ENCODE measurements around the gene SLC35E1.

DNA sequence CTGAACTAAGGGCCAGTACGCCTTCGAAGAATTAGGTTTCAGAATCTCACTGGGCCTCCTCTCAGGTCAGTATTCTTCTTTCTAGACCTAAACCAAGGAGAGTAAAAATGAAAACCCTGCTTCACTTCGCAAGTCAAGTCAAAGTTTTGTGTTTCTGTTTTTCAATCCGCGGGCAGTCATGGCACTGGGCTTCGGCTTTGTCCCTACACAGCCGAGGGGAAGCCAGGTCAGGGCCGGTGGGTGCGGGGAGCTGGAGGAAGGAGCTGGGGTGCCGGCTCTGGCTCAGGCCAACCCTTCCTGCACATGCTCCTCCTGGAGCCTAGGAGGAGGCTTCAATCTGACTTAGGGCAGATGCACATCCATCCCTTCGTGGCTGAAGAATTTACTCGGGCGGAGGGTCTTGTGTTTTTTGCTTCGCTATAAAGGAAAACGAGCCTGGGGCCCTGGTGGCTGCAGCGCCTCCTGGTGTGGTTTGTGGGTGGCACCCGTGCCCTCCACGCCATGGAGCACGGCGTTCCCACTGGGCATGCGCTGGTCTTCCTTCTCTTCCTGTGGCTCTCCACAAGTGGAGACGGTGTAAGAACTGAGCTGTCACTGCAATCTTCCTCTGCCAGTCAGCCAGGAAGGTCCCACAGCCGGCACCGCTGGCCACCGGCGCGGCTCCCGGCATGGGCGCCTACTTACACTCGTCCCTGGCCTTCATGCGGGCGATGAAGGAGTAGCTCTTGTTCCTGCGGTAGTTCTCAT lies 53.6 kb downstream of the SLC35E1 start:
- TF ChIP-seq, protein P1, sequence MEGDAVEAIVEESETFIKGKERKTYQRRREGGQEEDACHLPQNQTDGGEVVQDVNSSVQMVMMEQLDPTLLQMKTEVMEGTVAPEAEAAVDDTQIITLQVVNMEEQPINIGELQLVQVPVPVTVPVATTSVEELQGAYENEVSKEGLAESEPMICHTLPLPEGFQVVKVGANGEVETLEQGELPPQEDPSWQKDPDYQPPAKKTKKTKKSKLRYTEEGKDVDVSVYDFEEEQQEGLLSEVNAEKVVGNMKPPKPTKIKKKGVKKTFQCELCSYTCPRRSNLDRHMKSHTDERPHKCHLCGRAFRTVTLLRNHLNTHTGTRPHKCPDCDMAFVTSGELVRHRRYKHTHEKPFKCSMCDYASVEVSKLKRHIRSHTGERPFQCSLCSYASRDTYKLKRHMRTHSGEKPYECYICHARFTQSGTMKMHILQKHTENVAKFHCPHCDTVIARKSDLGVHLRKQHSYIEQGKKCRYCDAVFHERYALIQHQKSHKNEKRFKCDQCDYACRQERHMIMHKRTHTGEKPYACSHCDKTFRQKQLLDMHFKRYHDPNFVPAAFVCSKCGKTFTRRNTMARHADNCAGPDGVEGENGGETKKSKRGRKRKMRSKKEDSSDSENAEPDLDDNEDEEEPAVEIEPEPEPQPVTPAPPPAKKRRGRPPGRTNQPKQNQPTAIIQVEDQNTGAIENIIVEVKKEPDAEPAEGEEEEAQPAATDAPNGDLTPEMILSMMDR (CRISPR knock-in tag; IDR thresholded peaks at IDR 0.05) = peak; percentile 48
- TF ChIP-seq ZSCAN29 (CRISPR knock-in tag; conservative IDR thresholded peaks at IDR 0.05) (no peak), U2AF2 (IDR thresholded peaks at IDR 0.05; ENCODE audit: low read depth, low read length) (no peak), EP300 (IDR thresholded peaks at IDR 0.05; ENCODE audit: low read depth in 2 of 2, low read length in 2 of 2) (no peak), EP300 (CRISPR knock-in tag; IDR thresholded peaks at IDR 0.05; ENCODE audit: borderline replicate concordance) (no peak), IRF1 (CRISPR knock-in tag; IDR thresholded peaks at IDR 0.05; ENCODE audit: low read depth) (no peak), NFKB2 (CRISPR knock-in tag; IDR thresholded peaks at IDR 0.05; ENCODE audit: borderline replicate concordance) (no peak)

All from HepG2 (cell line).